MCF 10A (cell line): ENCODE data around the gene GPC3. TPM values are rescaled to one million over a fixed set of nuclear protein-coding genes. Genes with fewer than 3 reads are reported as not detected.
A peak's percentile ranks its signal among the peaks of the same experiment; 100 is the strongest.

ENCODE experiments used
- BruUV-seq: library from RNA; stranded (reverse); fragments of 400-500 nt; replicated peaks from 2 replicates; lab custom pipeline; 2021; lab: Mats Ljungman, UMichigan
- CTCF ChIA-PET: fragments of 300-600 bp; sonication (Branson Sonifier 250); formaldehyde crosslinking; extraction: SDS; loops from one replicate; lab custom pipeline; 2021; ENCODE audit warnings: antibody characterized with exemption, inconsistent platforms; lab: Yijun Ruan, JAX
- POLR2A ChIA-PET: fragments of 300-600, 350-650 bp; sonication (Branson Sonifier 250); formaldehyde crosslinking; extraction: SDS; loops from one replicate; lab custom pipeline; 2020; ENCODE audit warnings: antibody characterized with exemption, inconsistent platforms; lab: Yijun Ruan, JAX
- DNase-seq: peaks from one replicate; pipeline ENCODE4 v3.0.0-alpha.2; 2018; ENCODE audit not compliant: unreplicated experiment
- H3K27ac Mint-ChIP-seq: one replicate; pipeline ENCODE4 v1.8.0; 2022; ENCODE audit warnings: mild to moderate bottlenecking, low read depth, mixed read lengths; ENCODE audit not compliant: unreplicated experiment
- H3K27me3 Mint-ChIP-seq: one replicate; pipeline ENCODE4 v1.8.0; 2022; ENCODE audit warnings: mixed read lengths; ENCODE audit not compliant: insufficient read depth, unreplicated experiment
- H3K36me3 Mint-ChIP-seq: one replicate; pipeline ENCODE4 v1.8.0; 2022; ENCODE audit warnings: mild to moderate bottlenecking, moderate library complexity, mixed read lengths; ENCODE audit not compliant: insufficient read depth, unreplicated experiment
- H3K4me1 Mint-ChIP-seq: one replicate; pipeline ENCODE4 v1.8.0; 2022; ENCODE audit warnings: mixed read lengths; ENCODE audit not compliant: insufficient read depth, unreplicated experiment
- H3K4me3 Mint-ChIP-seq: one replicate; pipeline ENCODE4 v1.8.0; 2022; ENCODE audit warnings: mild to moderate bottlenecking, moderate library complexity, mixed read lengths; ENCODE audit not compliant: unreplicated experiment
- H3K9me3 Mint-ChIP-seq: one replicate; pipeline ENCODE4 v1.8.0; 2022; ENCODE audit warnings: mixed read lengths; ENCODE audit not compliant: unreplicated experiment
- intact Hi-C: fragments of 100-400 bp; cut with micrococcal nuclease; formaldehyde crosslinking; loops from 2 replicates; pipeline ENCODE4 v1.14.1; 2022
- total RNA-seq: library from RNA; stranded (reverse); gene quantifications from 2 replicates; pipeline ENCODE4 v1.2.3, GENCODE V29; 2022
- TF ChIP-seq, protein P1 (sequence below): fragments of 200-600 bp; IDR thresholded peaks from one replicate; pipeline ENCODE4 v1.8.0; 2022; ENCODE audit warnings: antibody characterized with exemption, mild to moderate bottlenecking; ENCODE audit not compliant: unreplicated experiment

GPC3 gene
- total RNA-seq, 1 experiment from 2014 or later, result 0.37 TPM

DNA sequence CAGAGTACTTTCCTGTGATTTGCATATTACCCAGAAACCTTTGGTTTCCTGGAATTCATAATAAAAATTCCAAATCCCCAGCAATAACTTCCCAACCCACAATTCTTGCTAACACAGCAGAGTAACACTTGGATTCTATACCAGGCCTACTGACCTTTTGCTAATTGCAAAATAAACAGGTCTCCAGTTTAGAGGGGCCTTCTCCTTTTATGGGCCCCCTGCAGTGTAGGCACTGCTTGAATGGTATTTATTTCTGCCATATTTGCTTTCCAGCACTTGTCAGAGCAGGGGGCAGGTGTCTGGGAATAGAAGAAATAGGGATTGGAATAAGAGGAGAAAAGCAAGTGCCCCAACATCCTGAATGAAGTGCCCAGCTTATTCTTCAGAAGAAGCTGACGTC lies 25.3 kb upstream of the GPC3 start:
- Mint-ChIP-seq H3K36me3 (no peaks in the 10 kb centered on the region), H3K4me1 (no peaks in the 10 kb centered on the region), H3K4me3 (no peak overlapping the region), H3K9me3 (no peaks in the 10 kb centered on the region), H3K27ac (no peak overlapping the region), H3K27me3 (peaks cover 46% of the 10 kb centered on the region)
- TF ChIP-seq, protein P1, sequence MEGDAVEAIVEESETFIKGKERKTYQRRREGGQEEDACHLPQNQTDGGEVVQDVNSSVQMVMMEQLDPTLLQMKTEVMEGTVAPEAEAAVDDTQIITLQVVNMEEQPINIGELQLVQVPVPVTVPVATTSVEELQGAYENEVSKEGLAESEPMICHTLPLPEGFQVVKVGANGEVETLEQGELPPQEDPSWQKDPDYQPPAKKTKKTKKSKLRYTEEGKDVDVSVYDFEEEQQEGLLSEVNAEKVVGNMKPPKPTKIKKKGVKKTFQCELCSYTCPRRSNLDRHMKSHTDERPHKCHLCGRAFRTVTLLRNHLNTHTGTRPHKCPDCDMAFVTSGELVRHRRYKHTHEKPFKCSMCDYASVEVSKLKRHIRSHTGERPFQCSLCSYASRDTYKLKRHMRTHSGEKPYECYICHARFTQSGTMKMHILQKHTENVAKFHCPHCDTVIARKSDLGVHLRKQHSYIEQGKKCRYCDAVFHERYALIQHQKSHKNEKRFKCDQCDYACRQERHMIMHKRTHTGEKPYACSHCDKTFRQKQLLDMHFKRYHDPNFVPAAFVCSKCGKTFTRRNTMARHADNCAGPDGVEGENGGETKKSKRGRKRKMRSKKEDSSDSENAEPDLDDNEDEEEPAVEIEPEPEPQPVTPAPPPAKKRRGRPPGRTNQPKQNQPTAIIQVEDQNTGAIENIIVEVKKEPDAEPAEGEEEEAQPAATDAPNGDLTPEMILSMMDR, result no peak
- ChIA-PET POLR2A (no interaction called here), CTCF (interaction anchor here (0.6 to 1.1 kb wide), 4 partner anchors 157 to 659 kb away, joined by 3 to 4 read pairs (median 3); no protein-coding TSS in a partner anchor)
- intact Hi-C loops, result no loop called here
- no TSS peak for BruUV-seq
- DNase-seq, result no peak

DNA sequence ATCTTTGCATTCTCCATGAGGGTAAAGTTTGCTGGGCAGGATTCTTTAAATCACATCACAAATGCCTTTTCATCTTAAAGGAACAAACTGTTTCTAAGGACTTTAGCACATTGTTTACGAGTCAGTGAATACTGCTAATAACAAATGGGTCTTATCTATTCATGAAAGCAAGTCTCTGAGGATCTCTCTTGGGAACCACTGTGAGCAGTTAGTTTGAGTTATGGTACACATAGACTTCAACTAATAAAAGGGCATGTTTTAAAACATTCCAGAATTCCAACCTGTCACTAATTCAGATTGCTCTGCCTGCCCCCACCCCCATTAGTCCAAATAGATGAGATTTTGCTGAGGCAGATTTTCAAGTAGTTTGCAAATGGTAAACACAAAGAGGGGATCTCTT lies 22.3 kb upstream of the GPC3 start:
- intact Hi-C loops, result no loop called here
- ChIA-PET CTCF (no interaction called here), POLR2A (no interaction called here)
- Mint-ChIP-seq H3K4me3 (no peak overlapping the region), H3K36me3 (no peaks in the 10 kb centered on the region), H3K9me3 (no peaks in the 10 kb centered on the region), H3K27me3 (peaks cover 62% of the 10 kb centered on the region), H3K4me1 (peaks cover 21% of the 10 kb centered on the region), H3K27ac (peak overlapping the region; percentile 6)
- no peak for DNase-seq
- BruUV-seq, result no TSS peak
- TF ChIP-seq, protein P1, result no peak

DNA sequence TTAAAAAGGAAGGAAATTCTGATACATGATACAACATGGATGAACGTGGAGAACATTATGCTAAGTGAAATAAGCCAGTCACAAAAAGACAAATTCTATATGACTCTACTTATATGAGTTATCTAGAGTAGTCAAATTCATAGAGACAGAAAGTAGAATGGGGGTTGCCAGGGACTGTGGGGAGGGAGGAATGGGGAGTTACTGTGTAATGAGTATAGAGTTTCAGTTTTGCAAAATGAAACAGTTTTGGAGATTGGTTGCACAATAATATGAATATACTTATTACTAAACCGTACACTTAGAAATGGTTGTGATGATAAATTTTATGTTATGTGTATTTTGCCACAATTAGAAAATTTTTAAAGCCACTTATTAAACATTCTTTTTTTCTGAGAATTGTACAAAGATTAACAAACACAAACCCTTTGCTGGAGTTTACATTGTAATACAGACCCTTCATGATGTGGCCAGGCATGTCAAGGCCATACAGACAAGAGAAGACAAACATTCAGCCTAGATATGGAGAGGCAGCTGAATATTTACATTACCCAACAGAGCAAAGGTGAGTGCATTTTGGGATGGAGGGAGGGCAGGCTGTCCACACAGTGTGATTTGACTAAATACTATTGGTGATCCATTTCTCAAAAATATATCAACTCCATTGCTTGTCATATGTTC lies 21.2 kb upstream of the GPC3 start:
- POLR2A ChIA-PET, result no interaction called here
- no peaks in the 10 kb centered on the region for H3K36me3 Mint-ChIP-seq
- no peaks in the 10 kb centered on the region for H3K9me3 Mint-ChIP-seq
- intact Hi-C loops, result no loop called here
- H3K27ac Mint-ChIP-seq, result peak overlapping the region; percentile 6
- H3K4me1 Mint-ChIP-seq, result peaks cover 26% of the 10 kb centered on the region
- no peak overlapping the region for H3K4me3 Mint-ChIP-seq
- H3K27me3 Mint-ChIP-seq, result peaks cover 66% of the 10 kb centered on the region
- peak; percentile 16 for DNase-seq
- BruUV-seq, result no TSS peak
- TF ChIP-seq, protein P1, result no peak
- CTCF ChIA-PET, result no interaction called here

DNA sequence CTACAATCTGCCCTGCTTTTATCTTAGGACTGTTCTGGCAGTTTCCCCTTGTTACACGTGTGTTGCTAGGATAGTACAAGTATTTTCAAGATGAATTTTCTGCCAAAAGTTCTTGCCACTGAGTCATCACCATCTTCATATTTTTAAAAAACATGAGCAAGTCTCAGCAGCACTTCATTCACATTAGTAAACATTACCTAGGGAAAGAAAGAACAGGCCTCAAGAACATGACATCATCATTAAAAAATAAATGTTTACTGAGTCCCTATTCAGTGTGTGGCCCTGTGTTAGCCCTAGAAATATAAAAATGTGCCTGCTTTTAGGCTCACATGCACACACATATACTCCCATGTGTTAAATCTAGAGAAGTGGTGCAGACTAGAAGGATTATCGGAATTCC lies 18.7 kb upstream of the GPC3 start:
- Mint-ChIP-seq H3K27ac (peak overlapping the region; percentile 89), H3K27me3 (peaks cover 62% of the 10 kb centered on the region)
- CTCF ChIA-PET, result interaction anchor here (0.6 to 1.4 kb wide), 2 partner anchors 22 to 95 kb away, joined by 3 to 8 read pairs; no protein-coding TSS in a partner anchor

More for the DNA sequence above, 18.7 kb upstream of the GPC3 start:
- Mint-ChIP-seq H3K4me3 (peak overlapping the region; percentile 31), H3K4me1 (peaks cover 26% of the 10 kb centered on the region), H3K36me3 (no peaks in the 10 kb centered on the region), H3K9me3 (no peaks in the 10 kb centered on the region)
- no TSS peak for BruUV-seq
- intact Hi-C loops, result no loop called here
- POLR2A ChIA-PET, result no interaction called here
- peak; percentile 69 for DNase-seq
- TF ChIP-seq, protein P1, result no peak
